GM13976 (cell line): ENCODE data around the gene APOA1.

ENCODE experiments used
- DNase-seq: peaks from one replicate; pipeline ENCODE4 v3.0.0; 2012; ENCODE audit warnings: low spot score
- CTCF ChIP-seq: IDR thresholded peaks from 2 replicates; pipeline ENCODE4 v1.5.1; 2012; ENCODE audit warnings: borderline replicate concordance, mild to moderate bottlenecking; ENCODE audit not compliant: insufficient read depth; ENCODE audit errors: extremely low read depth, missing control alignments, control extremely low read depth
- in situ Hi-C: fragments of 300-500 bp; cut with MboI; formaldehyde crosslinking; loops from one replicate; pipeline ENCODE4 v1.12.0; 2022; ENCODE audit warnings: low sequenced_read_pairs, mixed read lengths, inconsistent platforms; ENCODE audit not compliant: unreplicated experiment

The APOA1 gene

GRCh38 chr11:116786326-116786725 is 51.1 kb downstream of the APOA1 start:
- no peak for TF ChIP-seq CTCF
- no peak for DNase-seq
- in situ Hi-C loops = loop anchor here (25.0 kb wide), 1 partner anchor 326 kb away; no protein-coding TSS in a partner anchor
